ENCODE data around the gene CCL25.

Gene CCL25

DNA sequence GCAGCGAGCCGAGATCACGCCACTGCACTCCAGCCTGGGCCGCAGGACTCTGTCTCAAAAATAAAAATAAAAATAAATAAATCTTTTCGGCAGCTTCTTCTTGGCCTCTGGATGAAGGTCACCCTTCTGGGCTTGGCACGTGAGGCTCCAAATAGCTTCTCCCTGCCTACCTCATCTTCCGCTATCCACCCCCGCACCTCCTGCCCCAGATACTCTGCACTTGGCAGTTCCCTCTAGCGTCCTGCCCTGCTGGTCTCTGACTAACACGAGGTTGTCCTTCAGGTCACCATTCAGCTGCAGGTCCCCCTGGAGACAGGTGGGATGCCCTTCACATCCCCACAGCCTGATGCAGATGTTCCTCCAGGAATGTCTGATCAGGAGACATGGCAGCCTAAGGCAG lies 8.5 kb upstream of the CCL25 start:
- Histone ChIP-seq H3F3A (ENCODE audit: control insufficient read depth, insufficient read depth) (no peaks in the 10 kb centered on the region), H3K4me3 (ENCODE audit: low read length) (no peak overlapping the region), H3K79me2 (ENCODE audit: control insufficient read depth, low read length) (no peaks in the 10 kb centered on the region), H3K4me1 (ENCODE audit: control insufficient read depth, low read length) (no peaks in the 10 kb centered on the region), H3K27ac (ENCODE audit: low read depth, low read length) (no peak overlapping the region), H3K9me2 (replicated peaks; ENCODE audit: control insufficient read depth, low read length) (no peaks in the 10 kb centered on the region), H3K4me2 (ENCODE audit: low read length) (no peak overlapping the region), H3K36me3 (ENCODE audit: control insufficient read depth, low read length) (no peaks in the 10 kb centered on the region), H3K27me3 (ENCODE audit: control insufficient read depth, low read length) (no peaks in the 10 kb centered on the region), H3K9me3 (ENCODE audit: control insufficient read depth, insufficient read depth, low read length) (no peaks in the 10 kb centered on the region), H4K20me1 (ENCODE audit: control insufficient read depth, insufficient read depth, low read depth, low read length) (no peaks in the 10 kb centered on the region)
- TF ChIP-seq EZH2phosphoT487 (IDR thresholded peaks at IDR 0.05; ENCODE audit: borderline replicate concordance, low read length) = no peak
- no peak for TF ChIP-seq CTCF (IDR thresholded peaks at IDR 0.05; ENCODE audit: low read depth, low read length, poor library complexity, severe bottlenecking)

DNA sequence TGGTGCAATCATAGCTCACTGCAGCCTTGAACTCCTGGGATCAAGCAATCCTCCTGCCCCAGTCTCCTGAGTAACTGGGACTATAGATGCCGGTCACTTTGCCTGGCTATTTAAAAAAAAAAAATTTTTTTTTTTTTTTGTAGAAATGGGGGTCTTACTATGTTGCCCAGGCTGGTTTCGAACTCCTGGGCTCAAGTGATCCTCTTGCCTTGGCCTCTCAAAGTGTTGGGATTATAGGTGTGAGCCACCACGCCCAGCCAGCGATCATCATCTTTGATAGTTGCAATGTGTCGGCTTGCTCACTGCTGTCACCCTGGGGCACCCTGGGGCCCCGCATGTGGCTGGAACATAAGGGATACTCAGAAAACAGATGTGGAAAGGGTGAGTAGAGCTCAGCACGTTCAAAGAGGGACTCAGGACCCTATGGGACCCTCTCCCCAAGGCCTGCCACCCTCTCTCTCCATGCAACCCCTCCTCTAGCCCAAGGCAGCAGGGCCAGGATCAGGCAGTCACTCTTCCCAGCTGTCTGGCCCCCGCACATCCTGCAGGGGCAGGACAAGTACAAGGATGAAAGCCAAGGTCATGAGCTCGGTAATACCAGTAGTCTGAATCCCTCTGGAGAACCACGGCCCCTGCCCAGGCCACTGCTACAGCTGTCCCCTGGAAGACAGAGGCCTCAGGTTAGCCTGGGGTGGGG lies 6.5 kb upstream of the CCL25 start:
- Histone ChIP-seq H3K79me2 (ENCODE audit: control insufficient read depth, low read length) (no peaks in the 10 kb centered on the region), H3K9me3 (ENCODE audit: control insufficient read depth, insufficient read depth, low read length) (no peaks in the 10 kb centered on the region), H3K4me2 (ENCODE audit: low read length) (no peak overlapping the region), H3K4me3 (ENCODE audit: low read length) (no peak overlapping the region), H3F3A (ENCODE audit: control insufficient read depth, insufficient read depth) (no peaks in the 10 kb centered on the region), H3K9me2 (replicated peaks; ENCODE audit: control insufficient read depth, low read length) (no peaks in the 10 kb centered on the region), H4K20me1 (ENCODE audit: control insufficient read depth, insufficient read depth, low read depth, low read length) (no peaks in the 10 kb centered on the region), H3K36me3 (ENCODE audit: control insufficient read depth, low read length) (no peaks in the 10 kb centered on the region), H3K4me1 (ENCODE audit: control insufficient read depth, low read length) (peaks cover 9% of the 10 kb centered on the region), H3K27ac (ENCODE audit: low read depth, low read length) (no peak overlapping the region), H3K27me3 (ENCODE audit: control insufficient read depth, low read length) (no peaks in the 10 kb centered on the region)
- TF ChIP-seq EZH2phosphoT487 (IDR thresholded peaks at IDR 0.05; ENCODE audit: borderline replicate concordance, low read length) (no peak), CTCF (IDR thresholded peaks at IDR 0.05; ENCODE audit: low read depth, low read length, poor library complexity, severe bottlenecking) (no peak)

DNA sequence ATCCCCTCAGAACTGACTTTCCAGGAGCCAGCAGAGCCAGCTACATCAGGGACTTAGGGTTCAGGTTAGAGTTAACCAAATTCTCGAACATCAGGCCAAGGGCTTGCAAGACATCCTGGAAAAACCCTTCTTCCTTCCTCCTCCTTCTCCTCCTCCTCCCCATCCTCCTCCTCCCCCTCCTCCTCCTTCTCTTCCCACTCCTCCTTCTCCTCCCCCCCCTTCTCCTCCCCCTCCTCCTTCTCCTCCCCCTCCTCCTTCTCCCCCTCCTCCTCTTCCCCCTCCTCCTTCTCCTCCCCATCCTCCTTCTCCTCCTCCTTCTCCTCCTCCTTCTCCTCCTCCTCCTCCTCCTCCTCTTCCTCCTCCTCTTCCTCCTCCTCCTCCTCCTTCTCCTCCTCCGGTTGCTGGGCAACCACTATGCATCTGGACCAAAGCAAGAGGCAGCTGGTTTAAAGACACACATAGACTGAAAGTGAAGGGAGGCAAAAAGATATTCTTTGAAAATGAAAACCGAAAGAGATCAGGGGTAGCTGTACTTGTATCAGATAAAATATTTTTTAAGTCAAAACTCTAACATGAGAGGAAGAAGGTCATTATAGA lies 5.9 kb upstream of the CCL25 start:
- Histone ChIP-seq H3K4me2 (ENCODE audit: low read length) (no peak overlapping the region), H3K4me1 (ENCODE audit: control insufficient read depth, low read length) (peaks cover 10% of the 10 kb centered on the region), H4K20me1 (ENCODE audit: control insufficient read depth, insufficient read depth, low read depth, low read length) (no peaks in the 10 kb centered on the region), H3K9me3 (ENCODE audit: control insufficient read depth, insufficient read depth, low read length) (no peaks in the 10 kb centered on the region), H3K79me2 (ENCODE audit: control insufficient read depth, low read length) (no peaks in the 10 kb centered on the region), H3K27ac (ENCODE audit: low read depth, low read length) (no peak overlapping the region), H3F3A (ENCODE audit: control insufficient read depth, insufficient read depth) (no peaks in the 10 kb centered on the region), H3K4me3 (ENCODE audit: low read length) (no peak overlapping the region), H3K36me3 (ENCODE audit: control insufficient read depth, low read length) (no peaks in the 10 kb centered on the region), H3K9me2 (replicated peaks; ENCODE audit: control insufficient read depth, low read length) (no peaks in the 10 kb centered on the region), H3K27me3 (ENCODE audit: control insufficient read depth, low read length) (no peaks in the 10 kb centered on the region)
- TF ChIP-seq CTCF (IDR thresholded peaks at IDR 0.05; ENCODE audit: low read depth, low read length, poor library complexity, severe bottlenecking) (no peak), EZH2phosphoT487 (IDR thresholded peaks at IDR 0.05; ENCODE audit: borderline replicate concordance, low read length) (no peak)
